Panc1 (cell line): ENCODE data around the gene PRAMEF1. TPM values are rescaled to one million over a fixed set of nuclear protein-coding genes. Genes with fewer than 3 reads are reported as not detected.

Source experiments
- ATAC-seq: fragments of 200-7000 bp; cut with Tn5 transposase; 2 replicates; pipeline ENCODE4 v1.9.1; 2020; ENCODE audit warnings: mild to moderate bottlenecking, moderate library complexity
- BruUV-seq: library from RNA; stranded (reverse); fragments of 400-500 nt; replicated peaks from 2 replicates; lab custom pipeline; 2021; lab: Mats Ljungman, UMichigan
- CTCF ChIA-PET: fragments of 300-600 bp; sonication (Branson Sonifier 250); formaldehyde crosslinking; loops from one replicate; lab custom pipeline; 2022; ENCODE audit warnings: antibody characterized with exemption; lab: Charles Lee
- POLR2A ChIA-PET: fragments of 300-600 bp; sonication (Branson Sonifier 250); formaldehyde crosslinking; loops from one replicate; lab custom pipeline; 2022; ENCODE audit warnings: antibody characterized with exemption; lab: Charles Lee
- DNase-seq: peaks from one replicate; pipeline ENCODE4 v3.0.0-alpha.2; 2010; ENCODE audit warnings: low read depth, low spot score
- H3K27ac ChIP-seq: 2 replicates; pipeline ENCODE4 v1.5.1; 2011; ENCODE audit warnings: mild to moderate bottlenecking, low read length, inconsistent platforms
- H3K27me3 ChIP-seq: fragments of 200-500 bp; sonication (Bioruptor generic); 2 replicates; pipeline ENCODE4 v1.6.0; 2014; ENCODE audit warnings: low read length, inconsistent platforms; ENCODE audit not compliant: control insufficient read depth, insufficient read depth
- H3K36me3 ChIP-seq: fragments of 200-500 bp; sonication (Bioruptor generic); 2 replicates; pipeline ENCODE4 v1.5.1; 2014; ENCODE audit warnings: inconsistent platforms, mild to moderate bottlenecking, low read length, moderate library complexity; ENCODE audit not compliant: control insufficient read depth, insufficient read depth
- H3K4me1 ChIP-seq: 2 replicates; pipeline ENCODE4 v1.5.1; 2011; ENCODE audit warnings: inconsistent platforms, mild to moderate bottlenecking, low read length, moderate library complexity; ENCODE audit not compliant: control insufficient read depth, insufficient read depth
- H3K4me3 ChIP-seq, 2 experiments: 2 replicates each; pipeline ENCODE4 v1.5.1; 2011 to 2012; ENCODE audit warnings: low read depth in 2 of 2, low read length in 2 of 2, mild to moderate bottlenecking in 2 of 2, inconsistent platforms in 1 of 2, moderate library complexity in 1 of 2
- H3K9me3 ChIP-seq: fragments of 200-500 bp; sonication (Bioruptor generic); 2 replicates; pipeline ENCODE4 v1.5.1; 2014; ENCODE audit warnings: low read depth, mild to moderate bottlenecking, inconsistent platforms, low read length, moderate library complexity; ENCODE audit not compliant: control insufficient read depth, insufficient read depth
- CTCF ChIP-seq: fragments of 450-650 bp; IDR thresholded peaks from 2 replicates; pipeline ENCODE4 v1.5.1; 2017; ENCODE audit warnings: mild to moderate bottlenecking
- POLR2AphosphoS5 ChIP-seq: IDR thresholded peaks from 2 replicates; pipeline ENCODE4 v1.6.1; 2012; ENCODE audit warnings: mild to moderate bottlenecking, low read depth, low read length, moderate library complexity
- REST ChIP-seq, 2 experiments: IDR thresholded peaks; 2 replicates each; pipeline ENCODE4 v1.6.1; 2011 to 2012; ENCODE audit warnings: low read depth in 2 of 2, control low read depth in 1 of 2, low read length in 1 of 2, mild to moderate bottlenecking in 1 of 2, moderate library complexity in 1 of 2; ENCODE audit not compliant: insufficient read depth in 1 of 2
- SIN3A ChIP-seq: IDR thresholded peaks from 2 replicates; pipeline ENCODE4 v1.6.1; 2012; ENCODE audit warnings: low read depth, mild to moderate bottlenecking, low read length, moderate library complexity, borderline replicate concordance; ENCODE audit not compliant: insufficient read depth
- TCF7L2 ChIP-seq: IDR thresholded peaks from 2 replicates; pipeline ENCODE4 v1.6.1; 2011; ENCODE audit warnings: mild to moderate bottlenecking, low read depth, low read length, inconsistent platforms
- in situ Hi-C: cut with HindIII; loops from 2 replicates; pipeline ENCODE4 v1.10.0; 2016; ENCODE audit warnings: low sequenced_read_pairs, low pct_unique_long_range_greater_than_20kb
- intact Hi-C: fragments of 100-400 bp; cut with micrococcal nuclease; formaldehyde crosslinking; loops from one replicate; pipeline ENCODE4 v1.10.0; 2022; ENCODE audit not compliant: unreplicated experiment
- total RNA-seq: library from RNA; stranded (reverse); gene quantifications from one replicate; pipeline ENCODE4 v1.2.1, GENCODE V29; 2021; ENCODE audit not compliant: unreplicated experiment

Gene PRAMEF1
- total RNA-seq, 1 experiment from 2014 or later = not detected

- Histone ChIP-seq H3K9me3 (peaks cover 5% of the 10 kb centered on the region), H3K27me3 (peaks cover 3% of the 10 kb centered on the region), H3K27ac (peak overlapping the region; percentile 6; the same call in 1 of the 2 replicates), H3K36me3 (no peaks in the 10 kb centered on the region), H3K4me1 (no peaks in the 10 kb centered on the region), H3K4me3 (no peak overlapping the region)
- DNase-seq = no peak
- BruUV-seq = no TSS peak
- ChIA-PET CTCF (no interaction called here), POLR2A (no interaction called here)
- ATAC-seq = no peak
- intact Hi-C loops = no loop called here
- TF ChIP-seq REST (IDR thresholded peaks at IDR 0.05; ENCODE audit: insufficient read depth in 1 of 2, low read depth in 2 of 2, low read length in 1 of 2) (no peak), SIN3A (no peak), CTCF (no peak), TCF7L2 (no peak), POLR2AphosphoS5 (no peak)
- in situ Hi-C loops = no loop called here
Observed at GRCh38 chr1:12745126-12745991, 45.8 kb upstream of the PRAMEF1 start.

- peaks cover 5% of the 10 kb centered on the region for H3K9me3 ChIP-seq
- DNase-seq = no peak
- in situ Hi-C loops = no loop called here
- no peaks in the 10 kb centered on the region for H3K4me1 ChIP-seq
- CTCF ChIA-PET = no interaction called here
- no peaks in the 10 kb centered on the region for H3K36me3 ChIP-seq
- peak within 1 kb of the TSS; percentile 6; the same call in 1 of the 2 replicates for H3K27ac ChIP-seq
- no peak for ATAC-seq
- BruUV-seq = no TSS peak
- TF ChIP-seq POLR2AphosphoS5 = no peak
- no peak for TF ChIP-seq REST (IDR thresholded peaks at IDR 0.05; ENCODE audit: insufficient read depth in 1 of 2, low read depth in 2 of 2, low read length in 1 of 2)
- TF ChIP-seq TCF7L2 = no peak
- TF ChIP-seq SIN3A = no peak
- TF ChIP-seq CTCF = no peak
- POLR2A ChIA-PET = no interaction called here
- H3K27me3 ChIP-seq = peaks cover 7% of the 10 kb centered on the region
- intact Hi-C loops = no loop called here
- H3K4me3 ChIP-seq = no peak within 1 kb of the TSS
Observed at GRCh38 chr1:12745992-12746323, 45.2 kb upstream of the PRAMEF1 start, which contains the start of gene CFAP107. TSS of gene CFAP107 (plus strand) at chr1:12746200. CDS start at chr1:12746431, 231 bp downstream.
